HTERT RPE-1 (cell line): ENCODE measurements around the gene EIPR1.
"Not testable (repeated sequence)": the region's sequence is repeated elsewhere in the genome, so short reads cannot be mapped to it uniquely, and the experiment has no call there.

Source experiments
- in situ Hi-C: fragments of 300-500 bp; cut with MboI; formaldehyde crosslinking; loops from 4 replicates; pipeline ENCODE4 v1.14.3; 2020; ENCODE audit warnings: low sequenced_read_pairs

The EIPR1 gene

DNA sequence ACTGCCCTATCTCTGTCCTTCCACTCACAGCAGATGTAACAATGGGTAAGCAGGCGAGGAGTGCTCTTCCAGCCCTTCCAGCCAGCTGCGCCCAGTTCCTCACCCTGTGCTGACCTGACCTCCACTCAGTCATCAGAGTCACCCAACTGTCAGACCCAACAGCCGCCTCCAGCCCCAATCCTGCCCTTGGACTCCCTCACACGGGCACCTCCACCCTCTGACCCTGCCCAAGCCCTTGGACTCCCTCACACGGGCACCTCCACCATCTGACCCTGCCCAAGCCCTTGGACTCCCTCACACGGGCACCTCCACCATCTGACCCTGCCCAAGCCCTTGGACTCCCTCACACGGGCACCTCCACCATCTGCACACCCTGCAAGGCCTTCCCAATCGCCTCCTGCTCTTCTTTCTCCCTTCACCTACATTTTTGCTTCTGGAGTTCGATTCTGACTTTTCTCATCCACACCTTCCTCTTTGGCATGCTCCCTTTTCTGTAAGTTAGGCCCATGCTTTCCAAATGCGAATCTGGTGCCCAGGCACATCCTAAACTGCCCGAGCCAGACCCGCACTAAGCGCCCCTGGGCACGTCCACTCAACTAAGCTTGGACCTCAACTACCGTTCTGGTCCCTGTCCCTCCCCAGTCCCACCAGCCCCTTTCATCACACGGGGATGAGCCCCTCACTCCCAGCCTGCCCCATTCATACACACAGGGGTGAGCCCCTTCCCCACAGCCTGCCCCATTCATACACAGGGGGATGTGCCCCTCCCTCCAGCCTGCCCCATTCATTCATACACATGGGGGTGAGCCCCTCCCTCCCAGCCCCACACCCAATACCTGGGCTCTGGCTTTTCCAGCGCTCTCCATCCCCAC is 15.9 kb downstream of the EIPR1 start:
- in situ Hi-C loops, result no loop called here

DNA sequence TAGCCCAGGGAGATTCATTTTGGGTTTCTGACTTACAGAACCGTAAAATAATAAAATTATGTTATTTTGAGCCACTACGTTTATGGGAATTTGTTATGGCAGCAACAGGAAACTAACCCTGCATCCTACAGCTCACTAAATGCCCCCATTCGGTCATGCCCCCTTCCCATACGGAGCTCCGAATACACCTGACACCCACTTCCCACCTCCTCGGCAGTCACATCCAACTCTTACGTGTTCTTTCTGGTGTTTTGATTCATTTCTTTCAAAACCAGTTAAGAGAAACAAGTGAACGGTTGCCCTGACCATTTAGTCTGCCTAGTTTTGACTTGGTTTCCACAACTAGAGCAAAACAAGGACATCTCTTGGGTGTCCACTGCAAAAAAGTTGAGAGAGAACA is 19.7 kb downstream of the EIPR1 start:
- in situ Hi-C loops, result no loop called here

DNA sequence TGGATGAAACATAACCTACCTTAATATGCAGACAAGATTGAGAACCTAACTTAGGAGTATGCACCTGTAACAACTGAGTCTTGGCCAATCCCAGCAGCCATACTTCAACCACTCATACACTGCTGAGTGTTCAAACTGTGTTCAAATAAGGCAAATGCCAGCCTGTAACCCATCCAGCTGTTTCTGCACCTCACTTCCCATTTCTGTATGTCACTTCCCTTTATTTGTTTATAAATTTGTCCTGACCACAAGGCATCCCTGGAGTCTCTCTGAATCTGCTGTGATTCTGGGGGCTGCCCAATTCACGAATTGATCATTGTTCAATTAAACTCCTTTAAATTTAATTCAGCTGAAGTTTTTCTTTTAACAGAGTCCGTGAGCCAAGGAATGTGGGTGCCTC is 20.2 kb downstream of the EIPR1 start:
- in situ Hi-C loops, result not testable (repeated sequence)

DNA sequence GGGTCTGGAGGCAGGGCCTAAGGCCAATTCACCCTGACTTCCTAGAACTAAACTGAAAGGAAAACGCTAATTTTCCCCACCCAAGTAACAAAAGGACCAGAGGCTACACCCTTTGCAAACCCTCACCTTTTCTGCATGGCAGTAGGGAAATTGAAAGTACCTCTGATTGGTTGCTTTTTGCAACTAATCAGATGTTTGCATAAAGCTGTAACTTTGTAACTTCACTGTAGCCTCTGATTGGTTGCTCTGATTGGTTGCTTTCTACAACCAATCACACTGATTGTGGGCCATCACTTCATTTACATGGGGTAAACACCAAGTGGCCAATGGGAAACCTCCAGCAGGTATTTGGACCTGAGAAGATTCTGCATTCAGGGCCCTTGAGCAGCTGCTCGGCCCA is 20.8 kb downstream of the EIPR1 start:
- in situ Hi-C loops, result no loop called here

DNA sequence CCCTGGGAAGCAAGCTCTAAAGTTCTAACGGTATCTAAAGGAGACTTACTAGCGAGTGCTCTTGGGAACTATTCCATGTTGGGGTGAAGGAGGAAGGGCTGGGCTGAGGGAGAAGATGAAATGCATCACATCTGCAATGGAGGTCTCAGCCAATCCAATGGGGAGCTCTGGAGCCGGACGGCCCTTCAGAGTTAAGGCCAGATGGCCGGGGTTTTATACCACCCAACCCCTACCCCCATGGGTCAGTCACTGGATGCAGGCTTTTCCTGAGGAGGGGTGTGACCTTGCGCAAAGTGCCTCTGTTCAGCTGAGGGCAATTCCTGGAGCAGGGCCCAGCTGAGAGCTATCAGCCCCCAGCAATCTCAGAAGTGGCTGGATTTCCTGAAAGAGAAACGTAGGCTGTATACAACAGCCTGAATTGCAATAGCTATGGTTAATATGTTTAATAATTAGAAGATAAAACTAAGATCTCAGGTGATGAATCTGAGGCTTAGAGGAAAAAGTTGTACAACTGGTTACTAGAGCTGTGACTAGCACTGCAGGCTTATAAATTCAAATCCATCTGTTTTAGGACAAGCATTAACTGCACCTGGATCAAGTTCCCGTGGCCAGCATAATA is 21.6 kb downstream of the EIPR1 start:
- in situ Hi-C loops, result no loop called here

DNA sequence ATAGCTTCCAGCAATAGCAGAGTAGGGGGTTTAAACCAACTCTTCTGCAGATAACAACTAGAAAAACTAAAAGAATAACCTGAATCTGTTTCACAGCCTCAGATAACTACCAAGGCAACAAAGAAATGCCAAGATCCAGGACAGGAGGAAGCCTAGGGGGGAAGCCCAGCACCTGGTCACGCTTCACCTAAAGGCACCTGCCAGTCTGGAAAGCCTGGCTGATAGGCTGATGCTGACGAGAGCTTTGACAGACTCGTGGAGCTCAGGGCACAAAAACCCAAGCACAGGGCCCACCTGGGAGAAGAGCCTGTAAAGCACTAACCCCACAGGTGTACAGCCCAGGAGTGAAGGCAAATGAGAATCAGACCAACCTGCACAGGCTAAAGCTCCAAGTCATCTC is 22.6 kb downstream of the EIPR1 start:
- in situ Hi-C loops, result no loop called here

DNA sequence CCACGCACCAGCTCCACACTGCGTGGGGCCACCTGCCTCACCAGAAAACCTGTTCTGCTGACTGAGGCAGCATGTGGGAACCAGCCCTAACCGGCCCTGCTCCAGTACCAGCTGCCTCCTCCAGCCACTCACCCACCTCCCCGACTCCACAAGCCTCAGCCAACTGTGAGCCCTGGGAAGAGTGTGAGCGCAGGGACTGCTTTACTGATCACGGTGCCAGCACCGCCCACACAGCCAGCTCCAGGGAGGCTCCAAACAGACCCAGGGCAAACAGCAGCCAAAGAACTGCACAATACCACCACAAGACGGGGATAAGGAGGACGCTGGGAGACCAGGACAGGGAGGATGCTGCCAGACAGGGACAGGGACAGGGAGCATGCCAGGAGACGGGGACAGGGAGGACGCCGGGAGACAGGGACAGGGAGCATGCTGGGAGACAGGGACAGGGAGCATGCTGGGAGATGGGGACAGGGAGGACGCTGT is 28.4 kb downstream of the EIPR1 start:
- in situ Hi-C loops, result no loop called here

DNA sequence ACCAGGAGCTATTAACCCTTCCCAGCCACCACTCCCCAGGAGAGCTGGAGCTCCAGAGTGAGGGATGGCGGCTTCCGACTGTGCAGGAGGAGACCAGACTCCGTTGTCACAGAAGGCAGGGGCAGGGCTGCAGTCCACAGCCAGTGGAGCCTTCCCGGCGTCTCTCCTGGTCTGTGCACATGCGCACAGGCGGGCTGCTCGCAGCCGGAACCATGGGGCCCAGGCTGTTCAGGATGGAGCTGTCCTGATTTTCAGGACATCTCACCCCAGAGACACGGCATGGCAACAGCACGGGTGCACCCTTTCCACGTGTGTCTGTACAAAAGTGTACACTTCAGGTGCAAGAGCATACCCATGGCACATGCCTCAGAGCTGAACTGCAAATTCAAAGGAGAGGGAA is 28.9 kb downstream of the EIPR1 start:
- in situ Hi-C loops, result no loop called here

DNA sequence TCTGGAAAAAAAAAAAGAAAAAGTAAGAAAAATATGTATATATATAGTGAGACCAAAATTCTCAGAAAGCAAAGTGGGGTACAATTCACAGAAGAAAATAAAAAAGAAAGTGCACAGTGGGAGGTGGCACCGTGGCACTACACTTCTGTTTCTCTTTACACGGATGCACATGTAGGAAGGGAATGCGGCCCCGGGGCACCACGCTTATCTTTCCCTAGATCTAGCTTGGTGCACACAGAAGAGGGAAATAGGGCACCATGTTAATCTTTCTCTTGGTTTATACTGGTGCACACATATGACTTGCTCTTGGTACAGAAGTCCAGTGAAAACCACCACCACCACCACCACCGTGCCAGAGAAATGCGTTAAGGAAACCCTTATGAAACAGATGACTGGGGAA is 32.0 kb downstream of the EIPR1 start:
- in situ Hi-C loops, result no loop called here

DNA sequence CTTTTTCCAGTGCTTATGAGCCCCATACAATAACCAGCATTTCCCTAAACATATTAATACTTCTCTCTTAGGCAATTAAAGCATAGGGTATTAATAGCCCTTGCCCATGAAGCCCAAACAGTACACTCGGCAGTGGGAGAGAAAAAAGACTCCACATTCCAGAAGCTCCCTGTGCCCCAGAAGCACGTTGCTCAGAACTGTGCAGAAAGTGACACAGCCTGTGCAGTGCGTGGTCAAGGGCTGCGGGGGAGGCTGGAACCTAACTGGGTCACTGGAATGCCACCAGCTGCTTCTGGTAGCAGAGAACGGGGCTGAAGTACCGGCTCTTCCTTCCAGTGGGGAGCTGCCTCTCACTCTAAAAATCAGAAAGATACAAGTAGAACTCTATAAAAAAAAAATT is 32.7 kb downstream of the EIPR1 start:
- in situ Hi-C loops, result no loop called here

DNA sequence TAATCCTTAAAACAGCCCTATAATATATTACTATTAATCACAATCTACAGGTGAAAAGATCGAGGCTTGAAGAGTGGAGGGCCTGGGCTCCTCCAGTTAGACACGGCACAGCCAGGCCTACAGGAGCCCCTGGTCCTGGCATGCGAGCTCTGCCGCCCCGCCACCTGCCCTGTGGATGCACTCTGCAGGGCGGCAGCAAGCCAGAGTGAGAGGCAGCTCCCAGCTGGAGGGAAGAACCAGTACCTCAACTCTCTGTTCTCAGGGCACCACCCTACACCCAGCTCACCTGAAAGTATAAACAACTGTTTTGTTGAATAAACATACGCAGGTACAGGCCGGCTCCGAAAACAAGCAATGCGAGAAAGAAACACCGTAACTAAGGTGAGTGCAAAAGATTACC is 34.6 kb downstream of the EIPR1 start:
- in situ Hi-C loops, result no loop called here

DNA sequence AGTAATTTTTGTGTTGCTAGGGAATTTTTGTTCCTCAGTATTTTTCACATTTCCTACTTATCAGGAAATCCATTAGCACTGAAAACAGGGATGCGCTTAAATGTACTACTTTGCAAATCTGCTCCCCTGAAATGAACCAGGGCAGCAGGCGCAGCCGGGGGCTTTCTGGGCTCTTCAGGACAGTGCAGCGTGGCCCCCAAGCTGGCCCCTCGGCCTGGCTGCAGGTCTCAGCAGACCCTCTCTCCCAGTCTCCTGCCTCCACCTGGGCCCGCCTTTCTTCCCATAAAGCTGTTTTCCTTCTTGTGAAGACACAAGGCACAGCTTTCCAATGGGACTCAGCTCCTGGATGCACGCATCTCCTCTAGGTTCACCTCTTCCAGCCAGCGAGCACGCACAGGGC is 35.3 kb downstream of the EIPR1 start:
- in situ Hi-C loops, result no loop called here

DNA sequence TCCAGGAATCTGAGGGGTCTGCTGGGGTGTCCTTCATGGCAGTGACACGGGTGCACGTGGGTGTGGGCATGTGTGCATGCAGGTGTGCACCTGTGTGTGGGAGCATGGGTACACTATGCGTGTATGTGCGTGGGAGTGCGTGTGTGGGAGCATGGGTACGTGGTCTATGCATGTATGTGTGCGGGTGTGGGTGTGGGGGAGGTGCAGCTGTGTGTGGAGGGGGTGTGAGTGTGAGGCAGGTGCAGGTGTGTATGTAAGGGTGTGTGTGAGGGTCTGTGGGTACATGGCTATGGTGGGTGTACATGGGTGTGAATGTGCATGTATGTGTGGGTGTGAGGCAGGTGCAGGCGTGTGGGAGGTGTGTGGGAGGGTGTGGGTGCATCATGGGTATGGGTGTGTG is 36.3 kb downstream of the EIPR1 start:
- in situ Hi-C loops, result no loop called here

DNA sequence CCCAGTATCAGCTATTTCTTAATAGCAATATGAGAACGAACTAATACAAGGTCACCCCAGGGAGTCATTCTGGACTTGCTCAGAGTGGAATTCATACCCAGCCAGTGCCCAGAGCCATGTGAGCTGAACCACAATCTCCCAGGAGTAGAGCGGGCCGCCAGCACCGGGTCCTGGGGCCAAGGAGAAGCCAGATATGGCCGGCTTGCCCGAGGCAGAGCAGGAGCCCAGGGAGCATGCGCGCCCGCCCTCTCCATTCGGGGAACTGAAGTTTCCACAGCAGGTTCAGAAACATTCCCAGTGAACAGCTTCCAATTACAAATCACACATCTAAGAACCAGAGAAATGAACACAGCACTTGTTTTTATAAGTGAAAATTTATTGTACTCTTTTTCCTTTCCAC is 37.5 kb downstream of the EIPR1 start:
- in situ Hi-C loops, result no loop called here

DNA sequence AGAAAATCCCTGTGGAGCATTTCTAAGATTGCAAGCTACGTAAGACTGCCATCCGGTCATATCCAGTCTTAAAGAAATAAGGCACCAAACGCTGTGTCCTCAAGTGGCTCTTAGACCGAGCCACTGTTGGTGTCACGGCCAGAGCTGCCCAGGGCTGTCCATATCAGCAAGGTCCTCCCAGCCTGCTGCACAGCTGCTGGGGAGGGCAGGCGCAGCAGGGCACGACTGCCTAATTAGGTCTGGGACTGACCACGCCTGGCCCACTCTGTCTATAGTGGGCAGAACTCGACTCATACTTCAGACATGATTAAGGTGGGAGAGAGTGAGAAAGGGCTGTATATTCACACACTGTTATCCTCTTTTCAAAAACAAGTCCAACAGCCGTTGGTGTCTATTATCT is 39.3 kb downstream of the EIPR1 start:
- in situ Hi-C loops, result no loop called here

DNA sequence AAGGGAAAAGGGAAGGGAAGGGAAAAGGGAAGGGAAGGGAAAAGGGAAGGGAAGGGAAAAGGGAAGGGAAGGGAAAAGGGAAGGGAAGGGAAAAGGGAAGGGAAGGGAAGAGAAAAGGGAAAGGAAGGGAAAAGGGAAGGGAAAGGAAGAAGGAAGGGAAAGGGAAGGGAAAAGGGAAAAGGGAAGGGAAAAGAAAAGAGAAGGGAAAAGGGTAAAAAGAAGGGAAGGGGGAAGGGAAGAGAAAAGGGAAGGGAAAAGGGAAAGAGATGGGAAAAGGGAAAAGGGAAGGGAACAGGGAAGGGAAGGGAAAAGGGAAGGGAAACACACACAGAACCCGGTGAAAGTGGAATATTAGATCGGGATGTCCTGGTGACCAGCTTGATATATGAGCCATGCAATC is 40.8 kb downstream of the EIPR1 start:
- in situ Hi-C loops, result no loop called here

DNA sequence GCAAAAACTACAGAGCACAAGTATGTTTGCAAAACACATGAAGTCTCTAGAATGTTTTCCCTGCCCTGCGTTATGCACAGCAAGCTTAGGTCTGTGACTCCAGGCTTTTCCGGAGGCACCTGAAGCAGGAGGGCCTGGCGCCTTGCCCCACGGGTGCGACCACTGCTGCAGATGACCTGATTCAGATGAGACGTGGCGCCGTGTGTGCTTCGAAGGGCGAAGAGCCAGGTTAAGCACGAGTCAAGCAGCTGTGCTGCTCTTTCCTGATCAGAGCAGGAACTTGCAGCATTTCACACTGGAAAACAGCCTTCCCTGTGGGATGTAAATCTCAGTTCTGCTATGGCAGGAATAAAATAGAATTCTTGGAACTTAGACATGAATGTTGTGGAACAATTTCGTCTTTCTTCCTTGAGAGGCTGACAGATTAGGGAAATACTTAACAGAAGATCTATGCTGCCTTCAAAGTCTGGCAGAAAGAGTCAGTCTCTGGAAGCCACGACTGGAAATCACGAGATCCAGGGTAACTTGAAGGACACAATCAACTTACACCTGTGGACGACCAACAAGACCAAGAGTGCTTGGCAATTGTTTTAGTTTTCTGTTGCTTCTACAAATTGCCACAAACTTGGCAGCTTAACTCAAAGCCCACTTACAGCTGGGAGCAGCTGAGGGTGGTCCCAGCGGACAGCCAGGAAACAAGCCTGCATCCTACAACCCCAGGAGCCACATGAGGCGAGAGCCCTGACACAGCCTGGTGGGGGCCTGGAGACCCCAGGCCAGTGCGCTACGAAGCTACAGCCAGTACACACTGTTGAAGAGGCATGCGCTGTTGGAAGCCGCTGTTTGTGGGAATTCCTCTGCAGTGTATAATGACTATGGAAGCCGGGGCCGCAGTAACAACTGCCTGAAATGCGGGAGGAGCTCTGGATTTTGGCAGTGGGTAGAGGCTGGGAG is 42.9 kb downstream of the EIPR1 start:
- in situ Hi-C loops, result no loop called here

DNA sequence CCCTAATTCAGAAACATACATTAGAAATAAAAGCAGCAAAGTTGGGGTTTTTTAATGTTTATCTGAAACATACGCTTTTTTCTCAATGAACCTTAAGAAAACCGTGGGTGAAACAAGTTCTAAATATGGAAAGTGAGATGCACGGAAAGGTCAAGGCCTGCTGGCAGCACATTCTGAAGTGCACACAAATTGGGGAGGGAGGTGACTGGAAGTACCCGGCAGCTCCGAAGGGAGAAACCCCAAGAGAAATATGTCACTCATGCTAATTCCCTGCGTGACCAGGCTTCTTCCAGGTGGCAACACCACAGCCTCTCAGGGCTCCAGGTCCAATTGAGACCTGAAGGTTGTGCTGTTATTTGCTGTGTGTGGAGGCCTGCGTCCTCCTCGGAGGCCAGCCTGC is 45.5 kb downstream of the EIPR1 start:
- in situ Hi-C loops, result no loop called here

DNA sequence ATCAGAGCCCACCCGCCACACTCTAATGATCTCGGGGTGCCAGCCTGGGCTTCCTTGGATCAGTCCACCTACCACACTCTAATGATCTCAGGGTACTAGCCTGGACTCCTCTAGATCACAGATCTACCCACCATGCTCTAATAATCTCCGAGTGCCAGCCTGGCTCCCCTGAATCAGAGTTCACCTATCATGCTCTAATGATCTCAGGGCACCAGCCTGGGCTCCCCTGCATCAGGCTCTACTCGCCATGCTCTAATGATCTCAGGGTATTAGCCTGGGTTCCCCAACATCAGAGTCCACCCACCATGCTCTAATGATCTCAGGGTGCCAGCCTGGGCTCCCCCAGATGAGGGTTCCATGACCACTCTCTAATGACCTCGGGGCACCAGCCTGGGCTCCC is 48.1 kb downstream of the EIPR1 start:
- in situ Hi-C loops, result no loop called here

DNA sequence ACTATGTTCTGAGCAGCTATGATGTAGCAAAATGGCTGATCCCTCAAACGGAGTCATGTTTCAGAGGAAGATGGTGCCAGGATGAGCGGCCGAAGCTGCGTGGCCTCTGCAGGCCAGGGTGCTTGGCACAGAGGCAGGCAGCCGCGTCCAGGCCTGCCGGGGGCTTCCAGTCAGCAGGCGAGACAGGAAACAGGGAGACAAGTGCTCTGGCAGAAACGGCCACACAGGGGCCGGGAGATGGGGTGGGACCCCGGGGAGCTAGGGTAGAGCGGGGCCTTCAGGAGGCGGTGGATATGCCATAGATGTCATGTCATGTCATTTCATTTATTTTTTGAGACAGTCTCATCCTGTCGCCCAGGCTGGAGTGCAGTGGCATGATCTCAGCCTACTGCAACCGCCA is 50.7 kb downstream of the EIPR1 start:
- in situ Hi-C loops, result no loop called here

DNA sequence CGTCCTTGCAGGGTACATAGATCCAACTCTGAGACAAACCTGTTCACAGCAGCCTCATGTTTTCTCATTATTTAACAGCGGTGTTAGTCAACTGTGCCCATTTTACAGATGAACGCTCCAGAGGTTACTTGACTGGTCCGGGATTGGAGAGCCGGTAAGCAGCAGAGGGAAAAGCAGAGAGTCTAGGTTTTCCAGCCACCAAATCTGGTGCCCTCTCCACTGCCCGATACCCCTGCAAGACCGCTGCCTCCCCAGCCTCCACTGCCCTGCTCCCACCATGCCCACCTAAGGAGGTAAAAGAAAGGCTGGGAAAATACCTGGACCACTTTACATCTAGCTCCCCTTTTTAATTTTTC is 51.5 kb downstream of the EIPR1 start:
- in situ Hi-C loops, result no loop called here
